Measurements from ENCODE around the gene PCDHGC4.

Gene PCDHGC4

GRCh38 chr5:141501761-141502160 lies 16.9 kb downstream of the PCDHGC4 start:
- Histone ChIP-seq H3K9me3 (ENCODE audit: control insufficient read depth in 5 of 5, low read length in 5 of 5) (no peaks in the 10 kb centered on the region), H3K9ac (ENCODE audit: low read length in 5 of 5) (no peak overlapping the region), H3K27ac (ENCODE audit: low read depth, low read length) (no peak overlapping the region), H3K4me1 (ENCODE audit: control insufficient read depth in 5 of 5, insufficient read depth in 5 of 5, low read length in 5 of 5) (peaks cover 0 to 4% (median 4%) of the 10 kb centered on the region in 5 donors), H3K36me3 (ENCODE audit: control insufficient read depth in 5 of 5, insufficient read depth in 5 of 5, low read length in 5 of 5) (peaks cover 0 to 26% (median 16%) of the 10 kb centered on the region in 5 donors), H3K4me3 (ENCODE audit: low read depth in 1 of 5, low read length in 5 of 5) (no peak overlapping the region), H3K27me3 (ENCODE audit: control insufficient read depth in 5 of 5, insufficient read depth in 4 of 5, low read length in 5 of 5) (no peaks in the 10 kb centered on the region)

DNA sequence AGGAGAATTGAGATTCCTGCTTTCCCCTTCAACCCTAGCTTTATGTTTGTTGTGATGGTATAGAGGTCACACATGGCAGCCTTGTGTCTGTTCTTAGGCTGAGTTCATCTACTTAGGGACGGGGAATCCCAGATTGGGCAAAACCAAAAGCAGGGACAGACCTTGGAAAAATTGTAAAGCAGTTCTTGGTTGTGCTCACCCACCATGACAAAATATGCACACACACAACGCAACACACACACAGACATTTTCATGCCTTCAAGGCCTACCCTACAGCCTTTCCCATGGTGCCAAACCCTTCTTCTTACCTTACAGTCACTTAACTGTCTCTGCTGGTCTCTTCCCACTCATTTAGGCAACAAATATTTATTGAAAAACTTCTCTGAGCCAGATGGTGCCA lies 18.9 kb downstream of the PCDHGC4 start:
- Histone ChIP-seq H3K9me3 (ENCODE audit: control insufficient read depth in 5 of 5, low read length in 5 of 5) (no peaks in the 10 kb centered on the region), H3K27ac (ENCODE audit: low read depth, low read length) (no peak overlapping the region), H3K27me3 (ENCODE audit: control insufficient read depth in 5 of 5, insufficient read depth in 4 of 5, low read length in 5 of 5) (no peaks in the 10 kb centered on the region), H3K36me3 (ENCODE audit: control insufficient read depth in 5 of 5, insufficient read depth in 5 of 5, low read length in 5 of 5) (peaks cover 0 to 19% (median 12%) of the 10 kb centered on the region in 5 donors), H3K9ac (ENCODE audit: low read length in 5 of 5) (no peak overlapping the region), H3K4me1 (ENCODE audit: control insufficient read depth in 5 of 5, insufficient read depth in 5 of 5, low read length in 5 of 5) (peaks cover 2 to 23% (median 23%) of the 10 kb centered on the region in 5 donors), H3K4me3 (ENCODE audit: low read depth in 1 of 5, low read length in 5 of 5) (no peak overlapping the region)

GRCh38 chr5:141504216-141504615 lies 19.4 kb downstream of the PCDHGC4 start:
- Histone ChIP-seq H3K27me3 (ENCODE audit: control insufficient read depth in 5 of 5, insufficient read depth in 4 of 5, low read length in 5 of 5) (no peaks in the 10 kb centered on the region), H3K9ac (ENCODE audit: low read length in 5 of 5) (no peak overlapping the region), H3K27ac (ENCODE audit: low read depth, low read length) (no peak overlapping the region), H3K4me1 (ENCODE audit: control insufficient read depth in 5 of 5, insufficient read depth in 5 of 5, low read length in 5 of 5) (peaks cover 5 to 28% (median 27%) of the 10 kb centered on the region in 5 donors), H3K4me3 (ENCODE audit: low read depth in 1 of 5, low read length in 5 of 5) (no peak overlapping the region), H3K36me3 (ENCODE audit: control insufficient read depth in 5 of 5, insufficient read depth in 5 of 5, low read length in 5 of 5) (peaks cover 0 to 19% (median 12%) of the 10 kb centered on the region in 5 donors), H3K9me3 (ENCODE audit: control insufficient read depth in 5 of 5, low read length in 5 of 5) (no peaks in the 10 kb centered on the region)

GRCh38 chr5:141506381-141507155 lies 21.7 kb downstream of the PCDHGC4 start:
- Histone ChIP-seq H3K27ac (ENCODE audit: low read depth, low read length) (peak overlapping the region; percentile 78), H3K4me3 (ENCODE audit: low read depth in 1 of 5, low read length in 5 of 5) (no peak overlapping the region), H3K36me3 (ENCODE audit: control insufficient read depth in 5 of 5, insufficient read depth in 5 of 5, low read length in 5 of 5) (peaks cover 0 to 30% (median 18%) of the 10 kb centered on the region in 5 donors), H3K9ac (ENCODE audit: low read length in 5 of 5) (peak overlapping the region in 1 of 5 donors; percentile 20), H3K27me3 (ENCODE audit: control insufficient read depth in 5 of 5, insufficient read depth in 4 of 5, low read length in 5 of 5) (no peaks in the 10 kb centered on the region), H3K9me3 (ENCODE audit: control insufficient read depth in 5 of 5, low read length in 5 of 5) (no peaks in the 10 kb centered on the region), H3K4me1 (ENCODE audit: control insufficient read depth in 5 of 5, insufficient read depth in 5 of 5, low read length in 5 of 5) (peaks cover 7 to 34% (median 34%) of the 10 kb centered on the region in 5 donors)

DNA sequence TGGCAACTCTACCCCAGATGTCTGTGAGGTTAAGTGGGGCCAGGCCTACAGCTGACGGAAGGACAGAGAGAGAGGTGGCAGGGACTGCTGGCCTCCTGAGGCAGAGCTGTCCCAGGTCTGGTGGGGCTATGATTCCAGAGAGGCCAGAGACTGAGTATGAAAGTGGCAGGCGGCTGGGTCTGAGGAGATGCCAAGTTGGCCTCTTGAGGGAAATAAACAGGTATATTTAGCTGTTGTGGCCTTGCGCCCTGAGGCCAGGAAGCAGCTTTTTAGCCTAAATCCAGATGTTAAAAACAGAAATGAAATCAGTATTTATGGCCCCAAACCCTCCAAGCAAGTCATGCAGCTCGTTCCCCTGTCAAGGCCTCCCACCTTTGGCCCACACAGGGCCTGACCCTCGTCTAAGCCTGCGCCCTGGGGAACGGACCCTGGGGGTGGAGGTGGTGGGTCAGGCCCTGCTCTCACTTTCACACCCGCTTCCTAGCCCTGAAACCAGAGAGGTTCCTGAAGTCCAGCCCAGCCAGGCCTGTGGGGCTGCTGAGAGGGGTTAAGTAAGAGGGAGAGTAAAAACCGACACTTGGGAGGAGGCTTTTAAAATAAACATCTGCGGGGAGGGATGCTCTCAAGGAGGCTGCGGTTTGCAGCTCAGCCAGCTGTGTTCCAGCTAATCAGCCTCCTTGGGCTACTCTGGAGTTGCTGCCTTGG lies 22.7 kb downstream of the PCDHGC4 start:
- peak overlapping the region in 2 of 5 donors; percentile 35 to 57 for H3K9ac ChIP-seq (ENCODE audit: low read length in 5 of 5)
- H3K27ac ChIP-seq (ENCODE audit: low read depth, low read length): peak overlapping the region; percentile 78
- H3K4me1 ChIP-seq (ENCODE audit: control insufficient read depth in 5 of 5, insufficient read depth in 5 of 5, low read length in 5 of 5): peaks cover 7 to 40% (median 38%) of the 10 kb centered on the region in 5 donors
- peaks cover 0 to 36% (median 22%) of the 10 kb centered on the region in 5 donors for H3K36me3 ChIP-seq (ENCODE audit: control insufficient read depth in 5 of 5, insufficient read depth in 5 of 5, low read length in 5 of 5)
- H3K9me3 ChIP-seq (ENCODE audit: control insufficient read depth in 5 of 5, low read length in 5 of 5): no peaks in the 10 kb centered on the region
- H3K4me3 ChIP-seq (ENCODE audit: low read depth in 1 of 5, low read length in 5 of 5): peak overlapping the region in 2 of 5 donors; percentile 31 to 32
- H3K27me3 ChIP-seq (ENCODE audit: control insufficient read depth in 5 of 5, insufficient read depth in 4 of 5, low read length in 5 of 5): no peaks in the 10 kb centered on the region

GRCh38 chr5:141508440-141508797 lies 23.6 kb downstream of the PCDHGC4 start:
- Histone ChIP-seq H3K27ac (ENCODE audit: low read depth, low read length) (peak overlapping the region; percentile 78), H3K4me1 (ENCODE audit: control insufficient read depth in 5 of 5, insufficient read depth in 5 of 5, low read length in 5 of 5) (peaks cover 7 to 49% (median 47%) of the 10 kb centered on the region in 5 donors), H3K9ac (ENCODE audit: low read length in 5 of 5) (peak overlapping the region in 1 of 5 donors; percentile 35), H3K4me3 (ENCODE audit: low read depth in 1 of 5, low read length in 5 of 5) (peak overlapping the region in 4 of 5 donors; percentile 16 to 32 (median 28)), H3K27me3 (ENCODE audit: control insufficient read depth in 5 of 5, insufficient read depth in 4 of 5, low read length in 5 of 5) (no peaks in the 10 kb centered on the region), H3K36me3 (ENCODE audit: control insufficient read depth in 5 of 5, insufficient read depth in 5 of 5, low read length in 5 of 5) (peaks cover 0 to 36% (median 21%) of the 10 kb centered on the region in 5 donors), H3K9me3 (ENCODE audit: control insufficient read depth in 5 of 5, low read length in 5 of 5) (no peaks in the 10 kb centered on the region)

DNA sequence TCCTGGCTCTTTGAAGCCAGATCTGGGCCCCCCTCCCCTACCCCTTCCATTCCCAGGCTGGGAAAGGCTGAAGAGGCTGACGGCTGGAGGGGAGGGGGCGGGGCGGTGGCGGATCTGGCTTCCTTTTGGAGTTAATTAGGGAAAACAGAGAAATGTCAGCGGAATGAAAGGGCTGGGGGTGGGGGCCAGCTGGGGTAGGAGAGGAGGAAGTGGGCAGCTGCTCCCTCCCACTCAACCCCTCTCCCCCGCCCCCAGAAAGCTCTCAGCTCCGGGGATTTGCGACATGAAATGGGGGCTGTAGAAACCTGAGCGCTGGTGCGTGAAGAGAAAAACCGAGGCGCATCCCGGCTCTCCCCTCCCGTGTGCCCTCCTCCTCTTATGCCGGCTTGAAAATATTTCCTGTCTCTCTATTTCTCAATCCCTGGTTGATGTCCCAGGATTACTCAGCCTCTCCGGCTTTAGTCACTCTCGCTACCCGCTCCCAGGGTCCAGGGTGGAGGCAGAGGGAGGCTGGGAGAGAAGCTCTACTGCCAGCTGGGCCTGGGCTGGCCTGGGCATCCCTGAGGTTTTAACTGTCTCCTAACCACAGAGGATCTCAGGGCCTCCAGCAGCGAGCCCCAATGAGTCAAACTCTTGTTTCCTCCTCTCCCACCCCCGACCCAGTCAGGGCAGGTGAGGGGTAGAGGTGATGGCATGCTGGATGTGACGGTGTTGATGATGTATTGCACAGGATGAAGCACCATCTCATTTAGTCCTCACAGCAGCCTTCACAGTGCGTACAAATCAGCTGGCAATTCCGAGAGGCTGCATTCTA lies 24.2 kb downstream of the PCDHGC4 start:
- Histone ChIP-seq H3K4me1 (ENCODE audit: control insufficient read depth in 5 of 5, insufficient read depth in 5 of 5, low read length in 5 of 5) (peaks cover 10 to 55% (median 53%) of the 10 kb centered on the region in 5 donors), H3K36me3 (ENCODE audit: control insufficient read depth in 5 of 5, insufficient read depth in 5 of 5, low read length in 5 of 5) (peaks cover 0 to 31% (median 21%) of the 10 kb centered on the region in 5 donors), H3K4me3 (ENCODE audit: low read depth in 1 of 5, low read length in 5 of 5) (peak overlapping the region in 4 of 5 donors; percentile 16 to 55 (median 26)), H3K27me3 (ENCODE audit: control insufficient read depth in 5 of 5, insufficient read depth in 4 of 5, low read length in 5 of 5) (peaks cover 0 to 5% (median 0%) of the 10 kb centered on the region in 5 donors), H3K27ac (ENCODE audit: low read depth, low read length) (peak overlapping the region; percentile 78), H3K9ac (ENCODE audit: low read length in 5 of 5) (peak overlapping the region in 1 of 5 donors; percentile 20), H3K9me3 (ENCODE audit: control insufficient read depth in 5 of 5, low read length in 5 of 5) (no peaks in the 10 kb centered on the region)

- Histone ChIP-seq H3K4me1 (ENCODE audit: control insufficient read depth in 5 of 5, insufficient read depth in 5 of 5, low read length in 5 of 5) (peaks cover 12 to 67% (median 61%) of the 10 kb centered on the region in 5 donors), H3K9me3 (ENCODE audit: control insufficient read depth in 5 of 5, low read length in 5 of 5) (no peaks in the 10 kb centered on the region), H3K27ac (ENCODE audit: low read depth, low read length) (no peak overlapping the region), H3K27me3 (ENCODE audit: control insufficient read depth in 5 of 5, insufficient read depth in 4 of 5, low read length in 5 of 5) (peaks cover 0 to 5% (median 0%) of the 10 kb centered on the region in 5 donors), H3K36me3 (ENCODE audit: control insufficient read depth in 5 of 5, insufficient read depth in 5 of 5, low read length in 5 of 5) (peaks cover 0 to 30% (median 20%) of the 10 kb centered on the region in 5 donors), H3K9ac (ENCODE audit: low read length in 5 of 5) (no peak overlapping the region), H3K4me3 (ENCODE audit: low read depth in 1 of 5, low read length in 5 of 5) (no peak overlapping the region)
Observed at GRCh38 chr5:141510160-141510559, 25.3 kb downstream of the PCDHGC4 start.

- peaks cover 0 to 25% (median 15%) of the 10 kb centered on the region in 5 donors for H3K36me3 ChIP-seq (ENCODE audit: control insufficient read depth in 5 of 5, insufficient read depth in 5 of 5, low read length in 5 of 5)
- no peak overlapping the region for H3K4me3 ChIP-seq (ENCODE audit: low read depth in 1 of 5, low read length in 5 of 5)
- no peaks in the 10 kb centered on the region for H3K9me3 ChIP-seq (ENCODE audit: control insufficient read depth in 5 of 5, low read length in 5 of 5)
- H3K9ac ChIP-seq (ENCODE audit: low read length in 5 of 5): no peak overlapping the region
- H3K27me3 ChIP-seq (ENCODE audit: control insufficient read depth in 5 of 5, insufficient read depth in 4 of 5, low read length in 5 of 5): peaks cover 0 to 5% (median 0%) of the 10 kb centered on the region in 5 donors
- H3K27ac ChIP-seq (ENCODE audit: low read depth, low read length): no peak overlapping the region
- H3K4me1 ChIP-seq (ENCODE audit: control insufficient read depth in 5 of 5, insufficient read depth in 5 of 5, low read length in 5 of 5): peaks cover 12 to 74% (median 61%) of the 10 kb centered on the region in 5 donors
Observed at GRCh38 chr5:141510850-141511601, 26.2 kb downstream of the PCDHGC4 start.
